Liver (tissue), 9 donors: ENCODE results near the gene MED14. TPM values are rescaled to one million over a fixed set of nuclear protein-coding genes. Genes with fewer than 3 reads are reported as not detected.

Experiments
- DNase-seq: peaks from one replicate; pipeline ENCODE4 v3.0.0-alpha.2; 2017; ENCODE audit warnings: low spot score
- H3K27ac ChIP-seq, 2 donors: one replicate each; pipeline ENCODE4 v1.7.0; 2013; ENCODE audit warnings: inconsistent platforms in 2 of 2, low read length in 2 of 2, control low read depth in 1 of 2, low read depth in 1 of 2, mild to moderate bottlenecking in 1 of 2
- H3K27me3 ChIP-seq, 4 donors: one replicate each; pipeline versions ENCODE4 v1.6.1 to v1.7.0; 2013; ENCODE audit warnings: low read length in 3 of 4, inconsistent platforms in 1 of 4, mild to moderate bottlenecking in 1 of 4, moderate library complexity in 1 of 4; ENCODE audit not compliant: control insufficient read depth in 4 of 4, insufficient read depth in 4 of 4
- H3K36me3 ChIP-seq, 4 donors: one replicate each; pipeline versions ENCODE4 v1.6.1 to v1.7.0; 2013; ENCODE audit warnings: low read length in 3 of 4, mild to moderate bottlenecking in 3 of 4, low read depth in 1 of 4, moderate library complexity in 1 of 4; ENCODE audit not compliant: control insufficient read depth in 4 of 4, insufficient read depth in 3 of 4
- H3K4me1 ChIP-seq, 4 donors: one replicate each; pipeline versions ENCODE4 v1.6.1 to v1.7.0; 2013; ENCODE audit warnings: low read length in 3 of 4, mild to moderate bottlenecking in 3 of 4, moderate library complexity in 1 of 4; ENCODE audit not compliant: control insufficient read depth in 4 of 4, insufficient read depth in 4 of 4
- H3K4me3 ChIP-seq, 3 donors: one replicate each; pipeline versions ENCODE4 v1.6.1 to v1.7.0; 2013; ENCODE audit warnings: low read length in 3 of 3, control low read depth in 1 of 3, low read depth in 1 of 3, mild to moderate bottlenecking in 1 of 3
- H3K9ac ChIP-seq, 2 donors: one replicate each; pipeline ENCODE4 v1.7.0; 2013; ENCODE audit warnings: low read length in 2 of 2, mild to moderate bottlenecking in 2 of 2, moderate library complexity in 2 of 2, control low read depth in 1 of 2, low read depth in 1 of 2
- H3K9me3 ChIP-seq, 4 donors: one replicate each; pipeline versions ENCODE4 v1.6.1 to v1.7.0; 2013; ENCODE audit warnings: low read length in 3 of 4; ENCODE audit not compliant: control insufficient read depth in 4 of 4
- ATF3 ChIP-seq: IDR thresholded peaks from 2 replicates; pipeline ENCODE4 v1.6.1; 2016; ENCODE audit warnings: antibody characterized with exemption
- CTCF ChIP-seq: fragments of 150-350 bp; IDR thresholded peaks from 2 replicates; pipeline ENCODE4 v1.5.1; 2017; ENCODE audit warnings: improper control_type of control experiment, low read depth, low read length; ENCODE audit not compliant: missing input control
- EGR1 ChIP-seq, 2 donors: IDR thresholded peaks; 2 replicates each; pipeline ENCODE4 v1.6.1; 2016 to 2018; ENCODE audit warnings: antibody characterized with exemption in 2 of 2, low read depth in 2 of 2
- FOXA1 ChIP-seq: IDR thresholded peaks from 2 replicates; pipeline ENCODE4 v1.6.1; 2016; ENCODE audit warnings: antibody characterized with exemption
- FOXA2 ChIP-seq: IDR thresholded peaks from 2 replicates; pipeline ENCODE4 v1.6.1; 2016; ENCODE audit warnings: antibody characterized with exemption
- GABPA ChIP-seq, 2 donors: IDR thresholded peaks in 1 of 2; conservative IDR thresholded peaks in 1 of 2; 2 replicates each; pipeline ENCODE4 v1.6.1; 2016; ENCODE audit warnings: antibody characterized with exemption in 2 of 2, mild to moderate bottlenecking in 1 of 2, moderate library complexity in 1 of 2
- HNF4A ChIP-seq, 2 donors: conservative IDR thresholded peaks; 2 replicates each; pipeline ENCODE4 v1.6.1; 2016; ENCODE audit warnings: antibody characterized with exemption in 2 of 2, mild to moderate bottlenecking in 2 of 2
- HNF4G ChIP-seq: IDR thresholded peaks from 2 replicates; pipeline ENCODE4 v1.6.1; 2016; ENCODE audit warnings: antibody characterized with exemption
- JUND ChIP-seq, 2 donors: IDR thresholded peaks; 2 replicates each; pipeline ENCODE4 v1.6.1; 2016; ENCODE audit warnings: antibody characterized with exemption in 2 of 2
- MAX ChIP-seq: IDR thresholded peaks from 2 replicates; pipeline ENCODE4 v1.6.1; 2016; ENCODE audit warnings: antibody characterized with exemption
- NR2F2 ChIP-seq: IDR thresholded peaks from 2 replicates; pipeline ENCODE4 v1.6.1; 2016; ENCODE audit warnings: antibody characterized with exemption
- REST ChIP-seq: IDR thresholded peaks from 2 replicates; pipeline ENCODE4 v1.6.1; 2016; ENCODE audit warnings: antibody characterized with exemption, mild to moderate bottlenecking
- RXRA ChIP-seq, 2 donors: IDR thresholded peaks; 2 replicates each; pipeline ENCODE4 v1.6.1; 2017 to 2018; ENCODE audit warnings: antibody characterized with exemption in 2 of 2, mild to moderate bottlenecking in 1 of 2
- SP1 ChIP-seq: IDR thresholded peaks from 2 replicates; pipeline ENCODE4 v1.6.1; 2018; ENCODE audit warnings: antibody characterized with exemption, mild to moderate bottlenecking
- TAF1 ChIP-seq: conservative IDR thresholded peaks from 2 replicates; pipeline ENCODE4 v1.6.1; 2016; ENCODE audit warnings: antibody characterized with exemption, mild to moderate bottlenecking
- YY1 ChIP-seq: IDR thresholded peaks from 2 replicates; pipeline ENCODE4 v1.6.1; 2016; ENCODE audit warnings: antibody characterized with exemption, mild to moderate bottlenecking
- ZBTB33 ChIP-seq: IDR thresholded peaks from 2 replicates; pipeline ENCODE4 v1.6.1; 2016; ENCODE audit warnings: antibody characterized with exemption
- WGBS: extraction: QIAGEN DNeasy Blood & Tissue Kit; methylation state at CpG from one replicate; pipeline ENCODE4 v1.1.7; 2013; 5-methylcytosine and 5-hydroxymethylcytosine counted together
- polyA plus RNA-seq, 2 donors: library from polyadenylated mRNA; stranded (reverse) in 1 of 2; unstranded in 1 of 2; fragments of 200-250 nt in 1 of 2; fragments of >200 nt in 1 of 2; fragmentation: Nextera tagmentation in 1 of 2; extraction: Ambion mirVana in 1 of 2; gene quantifications; one replicate each; pipeline versions ENCODE4 v1.2.1 to v1.2.3, GENCODE V29; 2013 to 2015
- total RNA-seq, 2 donors: library from RNA; depleted of rRNA; stranded (reverse); fragments of >200 nt; gene quantifications; one replicate each; pipeline ENCODE4 v1.2.3, GENCODE V29; 2014
- donor health status: healthy.
- donor health status: healthy.
- donor health status: healthy.
- donor health status: healthy.
- donor health status: healthy.

Gene MED14
- total and polyA plus RNA-seq, 4 donors: 5.5 to 20.1 (median 7.0) TPM

- H3K4me1 ChIP-seq: peaks cover 0 to 3% (median 0%) of the 10 kb centered on the region in 4 donors
- H3K27ac ChIP-seq: no peak overlapping the region
- 84% methylated on average over 2 of the region's 2 CpGs for WGBS
- TF ChIP-seq REST (no peak), FOXA1 (no peak), HNF4G (no peak), JUND (IDR thresholded peaks at IDR 0.05) (no peak), NR2F2 (no peak), TAF1 (no peak), ZBTB33 (no peak), ATF3 (no peak), EGR1 (IDR thresholded peaks at IDR 0.05; ENCODE audit: low read depth in 2 of 2) (no peak), FOXA2 (no peak)
- no peak for DNase-seq
- no peak overlapping the region for H3K4me3 ChIP-seq
- H3K27me3 ChIP-seq: no peaks in the 10 kb centered on the region
- no peaks in the 10 kb centered on the region for H3K9me3 ChIP-seq
- H3K36me3 ChIP-seq: no peaks in the 10 kb centered on the region
- H3K9ac ChIP-seq: no peak overlapping the region
Measured at GRCh38 chrX:40772290-40772689, 36.9 kb upstream of the MED14 start.

GRCh38 chrX:40761762-40762161 is 26.4 kb upstream of the MED14 start:
- Histone ChIP-seq H3K36me3 (no peaks in the 10 kb centered on the region), H3K9me3 (no peaks in the 10 kb centered on the region), H3K4me1 (no peaks in the 10 kb centered on the region), H3K27me3 (no peaks in the 10 kb centered on the region), H3K4me3 (no peak overlapping the region), H3K9ac (no peak overlapping the region), H3K27ac (no peak overlapping the region)
- DNase-seq: no peak
- TF ChIP-seq SP1 (no peak), MAX (no peak), JUND (IDR thresholded peaks at IDR 0.05) (no peak), GABPA (IDR thresholded peaks at IDR 0.05 in 1 of 2, conservative IDR thresholded peaks at IDR 0.05 in 1 of 2) (no peak), NR2F2 (no peak), HNF4G (no peak), YY1 (no peak), TAF1 (no peak), EGR1 (IDR thresholded peaks at IDR 0.05; ENCODE audit: low read depth in 2 of 2) (no peak), RXRA (IDR thresholded peaks at IDR 0.05) (no peak), ATF3 (no peak), ZBTB33 (no peak), HNF4A (conservative IDR thresholded peaks at IDR 0.05) (no peak), FOXA1 (no peak), FOXA2 (no peak), REST (no peak), CTCF (no peak)
- WGBS: 61% methylated on average over 1 of the region's 1 CpG
